Activated CD4-positive, alpha-beta memory T cell treated with anti-CD3 and anti-CD28 coated beads for 36 hours (primary cell): Measurements from ENCODE around the gene UNC13C. TPM values are rescaled to one million over a fixed set of nuclear protein-coding genes. Genes with fewer than 3 reads are reported as not detected.
"Not testable (repeated sequence)": the region's sequence is repeated elsewhere in the genome, so short reads cannot be mapped to it uniquely, and the experiment has no call there.

Experiments
- CTCF ChIA-PET: fragments of 350-600 bp; sonication (Branson Sonifier 250); formaldehyde crosslinking; loops from one replicate; lab custom pipeline; 2021; ENCODE audit warnings: antibody characterized with exemption, inconsistent platforms; lab: Charles Lee
- POLR2A ChIA-PET: fragments of 350-600 bp; sonication (Branson Sonifier 250); formaldehyde crosslinking; loops from one replicate; lab custom pipeline; 2021; ENCODE audit warnings: antibody characterized with exemption; lab: Charles Lee
- DNase-seq: peaks from one replicate; pipeline ENCODE4 v3.0.0-alpha.2; 2020
- H3K27ac Mint-ChIP-seq: one replicate; pipeline ENCODE4 v1.8.0; 2021; ENCODE audit warnings: mixed read lengths
- H3K27me3 Mint-ChIP-seq: one replicate; pipeline ENCODE4 v1.8.0; 2021; ENCODE audit warnings: mixed read lengths
- H3K36me3 Mint-ChIP-seq: one replicate; pipeline ENCODE4 v1.8.0; 2021; ENCODE audit warnings: mixed read lengths
- H3K4me1 Mint-ChIP-seq: one replicate; pipeline ENCODE4 v1.8.0; 2021; ENCODE audit warnings: low read depth, mixed read lengths
- H3K4me3 Mint-ChIP-seq: one replicate; pipeline ENCODE4 v1.8.0; 2021; ENCODE audit warnings: mild to moderate bottlenecking, mixed read lengths
- H3K9me3 Mint-ChIP-seq: one replicate; pipeline ENCODE4 v1.8.0; 2021; ENCODE audit warnings: mixed read lengths
- intact Hi-C: fragments of 100-400 bp; cut with micrococcal nuclease; formaldehyde crosslinking; loops from one replicate; pipeline ENCODE4 v1.15.1; 2023
- total RNA-seq, 2 experiments: library from RNA; stranded (reverse); gene quantifications; one replicate each; pipeline ENCODE4 v1.2.3, GENCODE V29; 2021

Gene UNC13C
- total RNA-seq, 2 experiments from 2014 or later, result not detected

DNA sequence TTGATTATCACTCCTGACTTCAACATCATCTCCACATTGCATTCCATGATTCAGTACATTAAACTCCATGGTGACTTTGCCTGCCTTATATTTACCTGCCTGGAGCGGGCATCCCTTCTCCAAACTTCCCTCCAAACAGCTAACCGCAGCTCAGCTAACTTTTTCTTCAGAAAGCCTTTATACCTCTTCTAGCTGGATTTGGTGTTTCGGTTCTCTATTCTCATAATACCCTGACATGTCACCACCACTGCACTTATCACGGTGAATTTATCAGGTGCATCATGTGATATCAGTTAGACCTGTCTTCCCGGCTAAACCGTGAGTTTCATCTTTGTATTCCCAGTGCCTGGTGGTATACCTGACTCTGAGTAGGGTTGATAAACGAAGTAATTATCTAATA lies 367.6 kb downstream of the UNC13C start:
- no peak overlapping the region for H3K4me3 Mint-ChIP-seq
- intact Hi-C loops, result no loop called here
- no peaks in the 10 kb centered on the region for H3K36me3 Mint-ChIP-seq
- H3K9me3 Mint-ChIP-seq, result peaks cover 7% of the 10 kb centered on the region
- no peak for DNase-seq
- ChIA-PET CTCF (no interaction called here), POLR2A (no interaction called here)
- no peaks in the 10 kb centered on the region for H3K4me1 Mint-ChIP-seq
- peaks cover 1% of the 10 kb centered on the region for H3K27me3 Mint-ChIP-seq
- no peak overlapping the region for H3K27ac Mint-ChIP-seq

DNA sequence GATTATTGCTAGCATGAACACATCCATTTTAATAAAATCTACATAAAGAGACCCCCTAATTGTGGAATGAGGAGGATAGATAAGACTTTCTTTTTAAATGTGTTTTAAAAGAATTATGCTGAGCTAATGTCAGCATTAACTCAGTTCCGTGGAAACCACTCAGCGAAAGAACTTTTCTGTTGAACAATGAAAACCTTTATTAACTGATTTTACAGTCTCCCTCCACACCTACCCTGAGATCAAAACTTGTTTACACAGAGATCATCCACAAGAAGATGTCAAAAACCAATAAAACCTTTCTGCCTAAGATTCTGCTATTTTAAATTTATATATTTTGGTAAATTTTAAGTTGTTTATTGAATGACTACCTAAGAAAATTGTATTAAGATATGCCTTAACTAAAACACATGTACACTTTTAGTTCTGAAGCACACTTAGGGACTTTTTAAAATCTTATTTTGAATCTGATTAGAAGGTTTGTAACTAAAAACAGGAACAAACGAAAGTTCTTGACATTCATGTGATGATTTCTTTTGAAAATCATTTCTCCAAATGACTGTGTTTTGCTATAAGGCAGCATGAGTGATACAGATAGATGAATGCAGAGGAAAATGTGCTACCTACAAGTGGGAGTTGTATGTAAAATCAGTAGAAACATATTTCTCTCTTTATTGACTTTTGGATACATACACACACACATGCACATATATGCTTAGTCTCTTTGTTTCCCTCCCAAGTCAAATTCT lies 369.0 kb downstream of the UNC13C start:
- DNase-seq, result no peak
- peaks cover 7% of the 10 kb centered on the region for H3K9me3 Mint-ChIP-seq
- POLR2A ChIA-PET, result no interaction called here
- H3K27me3 Mint-ChIP-seq, result no peaks in the 10 kb centered on the region
- CTCF ChIA-PET, result no interaction called here
- H3K36me3 Mint-ChIP-seq, result no peaks in the 10 kb centered on the region
- intact Hi-C loops, result no loop called here
- H3K4me1 Mint-ChIP-seq, result no peaks in the 10 kb centered on the region
- H3K4me3 Mint-ChIP-seq, result no peak overlapping the region
- H3K27ac Mint-ChIP-seq, result no peak overlapping the region

DNA sequence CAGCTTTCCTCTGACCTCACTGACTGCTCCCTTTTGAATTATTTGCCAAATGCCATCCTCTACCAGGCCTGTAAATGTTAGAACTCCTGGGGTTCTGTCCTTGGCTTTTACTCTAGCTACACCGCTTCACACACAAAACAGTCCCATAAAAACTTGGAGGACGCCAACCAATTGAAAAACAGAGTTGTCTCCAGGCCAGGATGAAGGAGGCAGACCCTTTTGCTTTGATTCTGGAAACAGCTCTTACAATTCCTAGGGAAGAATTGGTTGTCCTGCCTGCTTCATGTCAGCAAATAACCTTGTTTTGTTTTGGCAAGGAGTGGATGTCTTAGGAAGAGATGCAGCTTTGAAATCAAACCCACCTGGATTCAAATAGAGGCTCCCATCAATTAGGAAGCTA lies 375.5 kb downstream of the UNC13C start:
- POLR2A ChIA-PET, result no interaction called here
- Mint-ChIP-seq H3K27ac (no peak overlapping the region), H3K4me3 (no peak overlapping the region), H3K27me3 (no peaks in the 10 kb centered on the region), H3K36me3 (no peaks in the 10 kb centered on the region), H3K4me1 (no peaks in the 10 kb centered on the region), H3K9me3 (peaks cover 4% of the 10 kb centered on the region)
- intact Hi-C loops, result no loop called here
- CTCF ChIA-PET, result no interaction called here
- DNase-seq, result no peak

DNA sequence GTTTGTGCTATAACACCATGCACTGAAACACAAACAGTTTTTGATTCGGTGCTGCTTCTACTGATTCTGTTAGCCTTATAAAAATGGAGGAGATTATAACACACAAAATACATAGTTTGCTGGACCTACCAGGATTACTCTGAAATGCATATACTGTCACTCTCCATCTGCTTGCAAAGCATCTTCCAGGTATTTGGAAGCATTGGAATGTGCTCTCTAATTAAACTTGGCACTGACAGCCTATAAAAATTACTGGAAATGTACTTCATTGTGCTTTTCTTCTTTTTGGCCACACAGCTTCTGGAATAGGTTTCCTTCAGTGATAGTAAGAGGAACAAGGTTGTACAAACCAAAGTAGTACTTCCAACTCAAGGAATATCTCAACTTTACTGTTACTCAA lies 376.1 kb downstream of the UNC13C start:
- Mint-ChIP-seq H3K27ac (no peak overlapping the region), H3K4me1 (no peaks in the 10 kb centered on the region), H3K9me3 (peaks cover 6% of the 10 kb centered on the region), H3K27me3 (no peaks in the 10 kb centered on the region), H3K4me3 (no peak overlapping the region), H3K36me3 (no peaks in the 10 kb centered on the region)
- DNase-seq, result no peak
- POLR2A ChIA-PET, result no interaction called here
- CTCF ChIA-PET, result no interaction called here
- intact Hi-C loops, result no loop called here

DNA sequence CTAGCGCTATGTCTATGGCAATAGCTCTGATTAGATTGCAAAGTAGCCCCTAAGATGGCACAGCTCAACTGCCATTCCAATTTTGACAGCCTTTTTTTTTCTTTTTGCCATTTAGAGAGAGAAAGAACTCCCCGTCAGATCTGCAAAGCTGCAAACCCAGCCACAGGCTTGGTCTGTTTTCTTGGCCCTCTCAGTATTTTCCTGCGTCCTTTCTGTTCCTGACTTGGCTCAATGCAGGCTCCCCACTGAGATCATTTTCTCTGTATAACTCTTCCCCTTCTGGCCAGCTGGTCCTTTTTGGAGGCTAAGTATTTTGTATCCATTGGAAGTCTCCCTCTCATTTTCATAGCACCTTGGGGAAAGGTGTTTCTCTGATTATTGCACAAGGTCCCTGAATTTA lies 386.7 kb downstream of the UNC13C start:
- Mint-ChIP-seq H3K27ac (no peak overlapping the region), H3K4me3 (no peak overlapping the region), H3K9me3 (peaks cover 24% of the 10 kb centered on the region), H3K4me1 (no peaks in the 10 kb centered on the region), H3K36me3 (no peaks in the 10 kb centered on the region), H3K27me3 (no peaks in the 10 kb centered on the region)
- intact Hi-C loops, result no loop called here
- no peak for DNase-seq
- CTCF ChIA-PET, result interaction anchor here (0.6 kb wide), 1 partner anchor 988 kb away, joined by 3 read pairs; no protein-coding TSS in a partner anchor
- POLR2A ChIA-PET, result no interaction called here

DNA sequence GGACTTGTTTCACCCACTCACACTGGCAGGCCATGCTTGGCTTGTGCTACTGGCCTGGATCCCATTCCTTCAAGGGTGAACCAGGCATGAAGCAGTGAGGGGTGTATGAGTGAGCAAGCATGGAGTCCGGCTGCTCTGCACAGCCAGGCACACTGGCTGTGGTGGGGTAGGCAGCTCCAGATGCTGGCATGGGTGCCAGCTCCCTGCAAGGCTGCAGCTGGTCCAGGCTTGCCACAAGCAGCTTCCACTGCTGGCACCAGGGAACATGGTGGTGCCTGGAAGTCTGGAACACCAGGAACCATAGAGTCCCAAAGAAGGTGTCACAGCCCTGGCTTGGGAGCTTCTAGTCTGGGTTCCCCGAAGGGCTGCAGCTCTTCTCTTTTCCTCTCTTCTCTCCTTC lies 395.1 kb downstream of the UNC13C start:
- ChIA-PET CTCF (no interaction called here), POLR2A (no interaction called here)
- no peak for DNase-seq
- H3K27ac Mint-ChIP-seq, result no peak overlapping the region
- no peaks in the 10 kb centered on the region for H3K36me3 Mint-ChIP-seq
- peaks cover 4% of the 10 kb centered on the region for H3K9me3 Mint-ChIP-seq
- no peaks in the 10 kb centered on the region for H3K27me3 Mint-ChIP-seq
- H3K4me3 Mint-ChIP-seq, result no peak overlapping the region
- intact Hi-C loops, result no loop called here
- H3K4me1 Mint-ChIP-seq, result no peaks in the 10 kb centered on the region

DNA sequence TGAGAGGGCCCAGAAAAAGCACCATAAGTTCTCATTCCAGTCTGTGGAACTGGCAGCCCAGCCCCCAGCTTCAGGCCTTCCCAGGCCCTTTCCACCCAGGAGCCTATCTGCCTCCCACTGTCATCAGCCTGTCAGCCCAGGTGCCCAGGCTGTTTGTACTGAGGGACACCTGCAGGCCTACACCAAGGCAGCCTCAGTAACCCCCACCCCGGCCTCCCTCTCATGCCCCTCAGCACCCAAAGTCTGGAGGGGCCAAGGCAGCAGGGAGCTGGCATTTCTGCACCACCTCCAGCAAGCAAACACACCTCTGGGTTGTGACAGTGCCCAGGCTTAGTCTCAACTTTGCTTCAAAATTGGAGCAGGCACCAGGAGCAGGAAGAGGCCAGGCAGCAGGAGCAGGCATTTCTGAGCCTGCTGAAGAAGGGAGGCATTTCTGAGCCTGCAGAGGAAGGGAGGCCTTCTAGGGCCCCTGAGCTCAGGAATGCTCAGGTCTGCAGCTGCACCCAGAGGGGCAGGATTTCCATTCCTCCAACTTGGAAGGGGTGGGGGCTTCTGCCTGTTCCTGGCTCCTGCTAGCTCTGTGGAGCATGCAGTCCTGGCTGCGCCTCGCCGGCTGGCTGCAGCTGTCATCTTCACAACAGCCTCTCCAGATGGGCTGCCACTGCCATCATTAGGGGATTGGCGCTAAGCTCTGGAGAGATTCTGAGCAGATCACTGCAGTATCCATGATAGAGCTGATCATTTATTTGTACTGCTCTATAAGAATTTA lies 396.1 kb downstream of the UNC13C start:
- Mint-ChIP-seq H3K4me1 (no peaks in the 10 kb centered on the region), H3K4me3 (no peak overlapping the region), H3K27ac (no peak overlapping the region), H3K9me3 (peaks cover 4% of the 10 kb centered on the region), H3K27me3 (no peaks in the 10 kb centered on the region), H3K36me3 (no peaks in the 10 kb centered on the region)
- intact Hi-C loops, result no loop called here
- ChIA-PET POLR2A (no interaction called here), CTCF (no interaction called here)
- no peak for DNase-seq

DNA sequence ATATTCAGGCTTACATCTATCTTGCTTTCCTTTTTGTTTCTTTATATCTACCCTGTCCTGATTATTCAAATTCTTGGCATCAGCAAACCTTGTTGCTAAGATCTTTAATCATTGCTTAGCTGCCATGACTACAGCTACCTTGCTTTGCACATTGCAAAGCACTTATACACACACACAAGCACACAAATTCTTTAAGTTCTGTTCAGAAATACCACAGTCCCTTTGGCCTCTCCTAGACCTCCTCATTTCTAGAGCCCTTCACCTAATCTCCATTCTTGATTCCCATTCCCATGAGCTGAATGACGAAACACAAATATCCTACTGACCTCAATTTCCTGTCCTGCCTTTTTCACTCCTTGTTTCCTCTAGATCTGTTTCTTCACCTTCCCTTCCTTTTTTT lies 409.6 kb downstream of the UNC13C start:
- CTCF ChIA-PET, result no interaction called here

DNA sequence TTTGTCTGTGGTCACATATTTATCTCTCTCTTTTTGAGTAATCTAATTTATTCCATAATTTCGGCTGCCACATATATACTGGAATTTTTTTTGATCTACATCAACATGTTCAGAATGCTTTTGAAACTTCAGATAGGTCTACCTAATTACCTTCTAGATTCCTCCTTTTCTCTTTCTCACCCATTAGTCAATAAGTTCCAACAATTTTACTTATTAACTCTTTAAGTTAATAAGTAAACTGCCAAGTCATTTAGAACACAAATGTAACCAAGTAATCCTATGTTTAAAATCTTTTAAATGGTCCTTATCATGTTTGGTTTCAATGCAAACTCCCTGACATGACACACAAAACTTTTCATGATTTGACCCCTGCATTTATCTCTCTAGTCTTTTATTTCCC lies 410.5 kb downstream of the UNC13C start:
- Mint-ChIP-seq H3K27ac (no peak overlapping the region), H3K27me3 (no peaks in the 10 kb centered on the region), H3K9me3 (no peaks in the 10 kb centered on the region), H3K4me1 (no peaks in the 10 kb centered on the region), H3K36me3 (no peaks in the 10 kb centered on the region), H3K4me3 (no peak overlapping the region)
- no peak for DNase-seq
- CTCF ChIA-PET, result no interaction called here
- intact Hi-C loops, result no loop called here
- POLR2A ChIA-PET, result no interaction called here

More for the DNA sequence above, 409.6 kb downstream of the UNC13C start:
- no peaks in the 10 kb centered on the region for H3K9me3 Mint-ChIP-seq
- no peaks in the 10 kb centered on the region for H3K36me3 Mint-ChIP-seq
- intact Hi-C loops, result no loop called here
- DNase-seq, result no peak
- H3K27me3 Mint-ChIP-seq, result no peaks in the 10 kb centered on the region
- no peak overlapping the region for H3K27ac Mint-ChIP-seq
- H3K4me1 Mint-ChIP-seq, result no peaks in the 10 kb centered on the region
- POLR2A ChIA-PET, result no interaction called here
- H3K4me3 Mint-ChIP-seq, result no peak overlapping the region

DNA sequence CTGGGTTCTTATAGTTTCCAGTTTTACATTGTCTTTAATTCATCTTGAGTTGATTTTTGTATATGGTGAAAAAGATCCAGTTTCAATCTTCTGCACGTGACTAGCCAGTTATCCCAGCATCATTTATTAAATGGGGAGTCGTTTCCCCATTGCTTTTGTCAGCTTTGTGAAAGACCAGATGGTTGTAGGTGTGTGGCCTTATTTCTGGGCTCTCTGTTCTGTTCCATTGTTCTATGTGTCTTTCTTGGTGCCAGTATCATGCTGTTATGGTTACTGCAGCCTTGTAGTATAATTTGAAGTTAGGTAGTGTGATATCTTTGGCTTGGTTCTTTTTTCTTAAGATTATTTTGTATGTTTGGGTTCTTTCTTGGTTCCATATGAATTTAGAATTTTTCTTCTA lies 432.2 kb downstream of the UNC13C start:
- H3K27me3 Mint-ChIP-seq, result no peaks in the 10 kb centered on the region
- no peak overlapping the region for H3K4me3 Mint-ChIP-seq
- no peaks in the 10 kb centered on the region for H3K9me3 Mint-ChIP-seq
- ChIA-PET POLR2A (no interaction called here), CTCF (no interaction called here)
- intact Hi-C loops, result no loop called here
- DNase-seq, result no peak
- no peaks in the 10 kb centered on the region for H3K4me1 Mint-ChIP-seq
- no peaks in the 10 kb centered on the region for H3K36me3 Mint-ChIP-seq
- H3K27ac Mint-ChIP-seq, result no peak overlapping the region

DNA sequence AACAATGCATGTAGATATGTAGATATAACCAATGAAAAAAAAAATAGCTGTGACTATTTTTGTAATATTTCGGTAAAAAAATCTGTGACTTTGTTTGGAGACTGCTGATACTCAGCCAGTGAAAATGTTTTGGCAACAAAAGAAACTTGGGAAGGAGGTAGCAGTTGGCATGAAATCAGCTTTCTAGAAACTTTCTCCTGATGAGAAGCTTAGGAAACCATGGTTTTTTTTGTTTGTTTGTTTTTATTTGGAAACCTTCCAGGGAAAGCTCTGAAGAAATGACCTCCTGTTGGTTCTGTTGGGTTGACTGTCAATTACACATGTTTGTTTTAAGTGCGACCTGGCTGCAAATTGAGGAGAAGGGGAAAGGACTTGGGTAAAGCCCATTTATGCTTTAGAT lies 445.9 kb downstream of the UNC13C start:
- ChIA-PET CTCF (no interaction called here), POLR2A (no interaction called here)
- no peaks in the 10 kb centered on the region for H3K4me1 Mint-ChIP-seq
- H3K27ac Mint-ChIP-seq, result no peak overlapping the region
- intact Hi-C loops, result no loop called here
- H3K36me3 Mint-ChIP-seq, result no peaks in the 10 kb centered on the region
- H3K27me3 Mint-ChIP-seq, result no peaks in the 10 kb centered on the region
- DNase-seq, result no peak
- H3K4me3 Mint-ChIP-seq, result no peak overlapping the region
- peaks cover 5% of the 10 kb centered on the region for H3K9me3 Mint-ChIP-seq

DNA sequence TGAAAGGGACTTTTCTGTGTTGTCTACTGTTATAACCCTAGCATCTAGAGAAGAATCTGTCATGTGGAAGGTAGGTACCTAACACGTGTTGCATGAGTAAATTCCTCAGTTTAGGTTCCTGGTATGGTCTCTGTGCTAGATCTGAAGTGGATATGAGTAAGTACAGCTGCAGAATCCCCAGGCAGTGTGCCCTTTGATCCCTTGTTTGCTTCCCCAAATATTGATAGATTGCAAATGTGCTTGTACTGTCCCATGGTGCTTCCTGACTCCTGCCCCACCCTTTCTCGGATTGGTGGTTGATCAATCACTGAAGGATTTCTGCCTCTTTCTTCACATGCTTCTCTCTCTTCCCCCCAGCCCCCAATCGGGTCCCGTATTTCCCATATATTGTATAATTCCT lies 450.4 kb downstream of the UNC13C start:
- Mint-ChIP-seq H3K4me3 (no peak overlapping the region), H3K9me3 (peaks cover 5% of the 10 kb centered on the region)

DNA sequence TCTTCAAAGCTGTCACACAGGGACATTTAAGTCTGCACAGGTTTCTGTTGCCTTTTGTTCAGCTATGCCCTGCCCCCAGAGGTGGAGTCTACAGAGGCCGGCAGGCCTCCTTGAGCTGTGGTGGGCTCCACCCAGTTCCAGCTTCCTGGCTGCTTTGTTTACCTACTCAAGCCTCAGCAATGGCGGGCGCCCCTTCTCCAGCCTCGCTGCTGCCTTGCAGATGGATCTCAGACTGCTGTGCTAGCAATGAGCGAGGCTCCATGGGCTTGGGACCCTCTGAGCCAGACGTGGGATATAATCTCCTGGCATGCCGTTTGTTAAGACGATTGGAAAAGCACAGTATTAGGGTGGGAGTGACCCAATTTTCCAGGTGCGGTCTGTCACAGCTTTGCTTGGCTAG lies 472.0 kb downstream of the UNC13C start:
- H3K4me1 Mint-ChIP-seq, H3K27ac Mint-ChIP-seq, POLR2A ChIA-PET, H3K4me3 Mint-ChIP-seq, CTCF ChIA-PET, intact Hi-C loops, DNase-seq, H3K27me3 Mint-ChIP-seq, H3K36me3 Mint-ChIP-seq: not testable (repeated sequence)
- peaks cover 39% of the 10 kb centered on the region for H3K9me3 Mint-ChIP-seq

More for the DNA sequence above, 450.4 kb downstream of the UNC13C start:
- Mint-ChIP-seq H3K27ac (no peak overlapping the region), H3K36me3 (no peaks in the 10 kb centered on the region), H3K4me1 (no peaks in the 10 kb centered on the region), H3K27me3 (no peaks in the 10 kb centered on the region)
- POLR2A ChIA-PET, result no interaction called here
- intact Hi-C loops, result no loop called here
- CTCF ChIA-PET, result no interaction called here
- no peak for DNase-seq
